Measurements from ENCODE around the gene RAC3. TPM values are rescaled to one million over a fixed set of nuclear protein-coding genes. Genes with fewer than 3 reads are reported as not detected.

Gene RAC3
- total and polyA plus RNA-seq, 2 of the 8 experiments (the other 6 are each of a cell fraction or from before 2014, with no cell fraction given) = 177 to 299 TPM

DNA sequence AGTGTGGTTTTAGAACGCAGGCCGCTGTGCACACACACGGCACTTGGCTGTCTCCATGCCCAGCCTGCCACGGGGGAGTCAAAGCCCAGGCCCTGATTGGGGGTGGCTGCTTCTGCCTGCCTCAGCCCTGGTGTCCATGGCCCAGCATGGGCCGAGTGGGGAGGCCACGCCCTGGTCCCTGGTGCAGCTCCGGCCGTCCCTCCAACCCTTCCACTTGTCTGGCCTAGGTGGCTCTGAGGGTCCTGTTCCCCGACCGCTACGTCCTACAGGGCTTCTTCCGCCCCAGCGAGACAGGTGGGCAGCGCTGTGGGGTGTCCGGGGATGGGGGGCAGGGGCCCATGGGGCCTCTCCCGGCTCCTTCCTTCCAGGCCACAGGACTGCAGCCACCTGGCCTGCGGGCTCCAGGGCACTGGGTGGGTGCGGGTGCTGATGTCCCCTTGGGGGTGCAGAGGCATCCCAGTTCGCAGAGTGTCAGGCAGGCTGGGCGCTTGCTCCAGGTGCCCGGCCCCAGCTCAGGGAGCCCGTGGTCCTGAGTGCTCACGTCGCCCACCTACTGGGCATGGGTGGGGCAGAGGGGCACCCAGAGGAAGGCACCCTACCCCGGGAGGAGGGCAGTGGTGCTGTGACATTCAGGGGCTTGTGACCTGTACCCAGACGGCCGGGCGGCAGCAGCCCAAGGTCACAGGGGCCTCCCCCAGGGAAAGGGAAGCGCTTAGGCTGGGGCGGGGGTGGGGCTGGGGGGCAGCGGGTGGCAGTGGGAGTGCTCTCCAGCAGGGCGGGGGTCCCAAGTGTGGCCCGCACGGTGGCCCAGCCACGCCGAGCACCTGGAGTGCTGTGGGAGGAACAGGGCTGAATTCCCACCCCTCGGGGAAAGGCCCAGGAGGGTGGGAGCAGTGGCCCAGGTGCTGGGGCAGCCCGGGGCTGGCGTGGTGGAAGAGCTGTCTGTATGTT lies 20.6 kb upstream of the RAC3 start:
- CTCF ChIA-PET (ENCODE audit: partially characterized antibody) = interaction anchor here (1.2 to 3.4 kb wide), 3 partner anchors 9 to 15 kb away, joined by 5 to 16 read pairs (median 7); no protein-coding TSS in a partner anchor
- H4K8ac ChIP-seq (ENCODE audit: extremely low read depth, insufficient read depth, low read length) = peak overlapping the region; percentile 17; the same call in 1 of the 2 replicates
- H3K79me2 ChIP-seq (ENCODE audit: control insufficient read depth in 1 of 2, insufficient read depth in 2 of 2, low read length in 2 of 2) = no peaks in the 10 kb centered on the region
- POLR2A ChIA-PET (ENCODE audit: partially characterized antibody) = interaction anchor here (1.0 to 3.2 kb wide), 3 partner anchors 11 to 22 kb away, joined by 3 to 13 read pairs (median 4); partner anchors contain the start of genes CENPX and LRRC45
- H4K91ac ChIP-seq (replicated peaks; ENCODE audit: insufficient read length, low read length) = no peak overlapping the region
- H3K4me2 ChIP-seq (ENCODE audit: insufficient read depth in 1 of 2, low read depth in 2 of 2, low read length in 2 of 2) = no peak overlapping the region
- no peak overlapping the region for H3K56ac ChIP-seq (replicated peaks; ENCODE audit: insufficient read length, low read depth, low read length)
- no peak overlapping the region for H2BK5ac ChIP-seq (ENCODE audit: low read depth, low read length)
- peaks cover 2% of the 10 kb centered on the region for H3K79me1 ChIP-seq (ENCODE audit: low read depth, low read length)
- no peak overlapping the region for H2BK20ac ChIP-seq (ENCODE audit: low read length)
- H4K5ac ChIP-seq (ENCODE audit: insufficient read length, low read depth, low read length) = no peak overlapping the region
- H3K18ac ChIP-seq (ENCODE audit: extremely low read depth, low read length) = no peak overlapping the region
- H3K36me3 ChIP-seq (ENCODE audit: control insufficient read depth in 2 of 4, insufficient read depth in 4 of 4, low read length in 3 of 4) = no peaks in the 10 kb centered on the region; a peak in 2 of 8 replicates
- H3K9ac ChIP-seq (replicated peaks in 1 of 4; ENCODE audit: extremely low read depth in 1 of 4, low read depth in 3 of 4, low read length in 3 of 4) = no peak overlapping the region
- FAIRE-seq (no peak), DNase-seq (ENCODE audit: low read depth in 1 of 2, low spot score in 2 of 2) (no peak)
- no peak overlapping the region for H3K4ac ChIP-seq (replicated peaks; ENCODE audit: insufficient read length, low read depth, low read length)
- no peak overlapping the region for H2AFZ ChIP-seq (ENCODE audit: low read length)
- H2BK15ac ChIP-seq (ENCODE audit: low read length) = no peak overlapping the region
- no peak overlapping the region for H2BK12ac ChIP-seq (ENCODE audit: low read depth, low read length)
- no peak overlapping the region for H3K27ac ChIP-seq (ENCODE audit: low read depth, low read length)
- no peak overlapping the region for H2BK120ac ChIP-seq (replicated peaks; ENCODE audit: low read depth, low read length)
- H3K4me3 ChIP-seq (ENCODE audit: extremely low read depth in 1 of 4, insufficient read depth in 2 of 4, low read depth in 3 of 4, low read length in 4 of 4) = no peak overlapping the region
- H3K9me3 ChIP-seq (ENCODE audit: insufficient read depth in 2 of 2, low read depth in 1 of 2, low read length in 1 of 2) = no peaks in the 10 kb centered on the region
- H2AK5ac ChIP-seq (ENCODE audit: low read depth, low read length) = no peak overlapping the region
- 0 out of 2 replicates have a peak, but pooled peaks cover 1% of the 10 kb centered on the region for H3K23me2 ChIP-seq (ENCODE audit: low read depth, low read length)
- no peaks in the 10 kb centered on the region for H3K27me3 ChIP-seq (replicated peaks in 1 of 4; ENCODE audit: control insufficient read depth in 3 of 4, extremely low read depth in 1 of 4, insufficient read depth in 3 of 4, low read length in 3 of 4)
- H4K20me1 ChIP-seq (replicated peaks in 1 of 2; ENCODE audit: control insufficient read depth in 1 of 2, insufficient read depth in 2 of 2, low read length in 2 of 2) = peaks cover 6 to 9% of the 10 kb centered on the region in 2 experiments
- no peak overlapping the region for H3K14ac ChIP-seq (ENCODE audit: insufficient read length)
- WGBS, 2 experiments (ENCODE audit: extremely low coverage in 1 of 2, insufficient coverage in 1 of 2, insufficient read length in 1 of 2, insufficient replicate concordance in 2 of 2, low coverage in 1 of 2, low lambda C conversion rate in 2 of 2, missing lambda C conversion rate in 1 of 2) = 88% methylated on average over 26 of the region's 39 CpGs; no CpG with 5 or more reads in 1 of the 2 experiments
- peaks cover 0 to 1% (median 0%) of the 10 kb centered on the region in 4 experiments; a peak in 1 of 7 replicates for H3K4me1 ChIP-seq (replicated peaks in 1 of 4; ENCODE audit: control insufficient read depth in 3 of 4, insufficient read depth in 4 of 4, low read length in 3 of 4)
- no peak overlapping the region for H3K23ac ChIP-seq (ENCODE audit: insufficient read length)
- TF ChIP-seq ZNF274 (IDR thresholded peaks at IDR 0.05; ENCODE audit: borderline replicate concordance, extremely low read depth, low read length) = no peak

Measured in H1 (cell line).